HG03135 (cell line): ENCODE results near the gene GNAS.
"Not testable (repeated sequence)": the region's sequence is repeated elsewhere in the genome, so short reads cannot be mapped to it uniquely, and the experiment has no call there.

Experiments
- ATAC-seq: cut with Tn5 transposase; IDR thresholded peaks from one replicate; pipeline ENCODE4 v1.9.1; 2021; ENCODE audit warnings: mild to moderate bottlenecking, moderate library complexity; ENCODE audit not compliant: unreplicated experiment

GNAS gene

DNA sequence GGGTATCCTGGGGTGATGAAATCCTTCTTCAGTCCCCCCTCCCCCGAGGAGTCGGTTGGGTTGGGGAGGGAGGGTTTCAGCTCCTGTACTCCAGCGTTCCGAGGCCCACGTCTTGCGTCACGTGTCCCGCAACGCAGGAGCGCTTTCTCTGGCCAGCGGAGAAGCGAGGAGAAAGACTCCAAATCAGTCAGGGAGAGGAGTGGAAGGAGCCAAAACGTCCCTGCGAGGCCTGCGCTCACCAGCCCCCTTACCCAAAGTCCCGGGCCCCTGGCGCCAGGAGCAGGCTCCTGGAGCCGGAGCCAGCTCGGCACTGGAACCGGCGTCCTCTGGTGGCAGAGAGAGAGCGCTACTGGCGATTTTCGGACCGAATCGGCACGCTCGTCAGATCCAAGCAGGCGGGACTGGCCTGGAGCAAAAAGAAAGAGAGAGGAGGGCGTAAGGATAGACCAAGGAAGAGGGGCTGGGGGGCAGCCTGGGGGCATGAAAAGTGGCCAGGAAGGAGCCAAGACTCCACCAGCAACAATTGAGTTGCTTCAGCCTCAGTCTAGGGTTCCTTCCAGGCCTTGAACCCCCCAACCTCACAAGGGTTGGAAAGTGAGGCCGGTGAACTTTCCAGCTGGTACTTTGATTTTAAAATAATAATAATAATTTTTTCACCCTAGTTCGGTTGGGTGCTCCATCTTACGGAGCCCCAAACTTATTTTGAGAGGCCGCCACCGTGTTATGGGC is at the start of gene GNAS:
Gene GNAS (plus strand): TSS at position 174 of the 729 bp plus-strand sequence.
- no peak for ATAC-seq

DNA sequence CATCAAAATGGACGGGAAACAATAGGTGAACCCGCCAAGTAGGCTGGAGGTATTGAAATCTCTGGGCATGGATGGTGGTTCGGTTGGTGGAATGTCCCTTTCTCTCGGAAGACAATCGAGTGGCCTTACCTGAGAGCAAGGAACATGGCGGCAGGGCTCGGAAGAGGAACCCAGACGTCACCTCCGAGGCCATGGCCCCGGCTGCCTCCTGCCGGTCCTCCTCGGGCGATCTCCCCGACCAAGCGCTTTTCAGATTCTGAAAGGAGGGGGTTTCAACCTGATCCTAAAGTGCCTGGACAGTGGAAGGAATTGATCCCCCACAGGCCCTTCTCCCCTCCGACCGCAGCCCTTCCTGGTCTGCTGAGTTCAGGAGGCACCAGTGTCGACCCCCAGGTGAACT is 49.0 kb upstream of the GNAS start:
- ATAC-seq = no peak

- ATAC-seq = no peak
Observed at GRCh38 chr20:58807801-58808200, 44.7 kb upstream of the GNAS start.

GRCh38 chr20:58808271-58809046 is 44.1 kb upstream of the GNAS start:
- no peak for ATAC-seq

DNA sequence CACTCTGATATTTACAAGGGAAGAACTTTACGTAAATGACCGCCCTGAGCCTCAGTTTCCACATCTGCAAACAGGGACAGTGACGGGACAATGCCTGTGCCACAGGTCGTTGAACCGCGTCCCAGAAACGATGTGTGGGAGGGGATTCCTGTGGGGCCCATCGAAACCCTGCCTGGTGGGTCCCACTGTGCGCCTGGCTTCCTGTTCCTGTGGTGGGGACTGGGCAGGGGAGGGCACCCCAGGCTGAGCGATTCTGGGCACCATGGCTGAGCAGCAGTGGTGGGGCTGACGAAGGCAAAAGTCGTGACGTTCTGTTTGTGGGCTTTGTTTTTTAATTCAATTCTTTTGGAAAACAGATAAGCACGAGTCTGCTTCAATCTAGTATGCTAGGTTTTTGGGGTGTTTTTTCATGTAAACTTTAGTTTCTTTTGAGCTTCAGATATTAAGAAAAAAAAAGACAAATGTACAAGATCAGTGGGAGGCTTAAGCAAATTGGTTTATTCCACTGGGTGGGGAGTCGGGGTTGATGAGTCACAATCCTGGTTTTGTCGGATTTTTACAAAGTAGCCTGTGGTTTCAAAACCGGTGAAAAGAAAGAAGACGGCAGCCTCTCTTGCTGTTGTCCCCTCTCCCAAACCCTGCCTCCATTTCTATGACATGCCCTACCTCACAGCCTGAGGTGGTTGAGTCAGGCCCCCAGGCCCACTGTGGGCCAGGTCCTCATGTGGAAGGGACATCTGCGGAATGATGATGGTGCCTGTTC is 42.2 kb upstream of the GNAS start:
- ATAC-seq = no peak

DNA sequence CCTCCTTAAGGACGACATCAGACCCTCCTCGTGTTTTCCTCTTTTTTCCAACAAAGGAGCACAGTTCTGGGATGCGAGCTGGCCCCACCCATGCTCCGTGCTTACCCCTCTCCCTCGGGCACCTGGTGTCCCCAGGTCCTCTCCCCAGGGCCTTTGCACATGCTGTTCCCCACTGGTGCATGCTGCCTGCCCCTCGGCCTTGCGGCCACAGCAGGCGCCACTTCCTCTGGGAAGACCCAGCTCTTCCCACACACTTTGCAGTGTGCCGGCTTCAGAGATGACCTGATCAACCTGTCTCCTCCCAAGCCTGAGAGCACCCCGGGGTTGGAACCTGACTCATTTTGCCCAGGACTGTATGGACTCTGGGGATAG is 41.7 kb upstream of the GNAS start:
- ATAC-seq = no peak

- ATAC-seq = no peak
Observed at GRCh38 chr20:58811334-58811733, 41.2 kb upstream of the GNAS start.

DNA sequence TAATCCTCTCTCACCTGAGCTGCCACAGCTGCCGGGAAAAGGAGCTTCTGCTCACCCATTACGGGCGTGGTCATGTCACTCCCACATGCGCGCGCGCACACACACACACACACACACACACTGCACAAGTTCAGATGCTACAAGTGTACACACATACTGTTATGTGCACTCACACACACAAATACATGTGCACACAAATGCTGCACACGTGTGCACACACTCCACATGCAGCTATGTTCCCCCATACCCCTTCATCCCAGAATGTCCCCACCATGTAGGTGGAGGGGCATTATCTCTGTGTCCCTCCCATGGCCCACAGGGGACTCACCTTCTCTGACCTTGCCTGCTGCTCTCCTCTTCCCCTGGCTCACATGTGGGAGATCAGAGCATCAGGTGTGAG is 39.1 kb upstream of the GNAS start:
- no peak for ATAC-seq

DNA sequence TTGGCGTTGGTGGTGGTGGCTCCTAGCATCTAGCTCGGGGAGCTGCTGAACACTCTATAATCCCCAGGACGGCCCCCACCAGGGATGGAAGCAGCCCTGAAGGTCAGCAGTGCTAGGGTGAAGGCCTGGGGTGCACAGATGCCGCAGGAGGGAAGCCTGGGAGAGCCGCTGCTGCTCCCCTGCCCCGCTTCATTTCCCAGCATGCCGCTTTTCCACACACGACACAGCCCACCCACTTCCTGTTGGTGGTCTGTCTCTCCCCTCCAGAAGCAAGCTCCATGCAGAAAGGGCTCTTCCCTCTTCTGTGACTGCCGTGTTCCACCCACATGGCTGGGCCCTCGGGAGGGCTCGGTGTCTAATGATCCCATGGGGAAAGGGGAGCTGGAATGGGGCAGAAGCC is 37.1 kb upstream of the GNAS start:
- ATAC-seq = no peak

- ATAC-seq = no peak
Observed at GRCh38 chr20:58816051-58816450, 36.5 kb upstream of the GNAS start.

- ATAC-seq = no peak
Observed at GRCh38 chr20:58816957-58817651, 35.4 kb upstream of the GNAS start.

DNA sequence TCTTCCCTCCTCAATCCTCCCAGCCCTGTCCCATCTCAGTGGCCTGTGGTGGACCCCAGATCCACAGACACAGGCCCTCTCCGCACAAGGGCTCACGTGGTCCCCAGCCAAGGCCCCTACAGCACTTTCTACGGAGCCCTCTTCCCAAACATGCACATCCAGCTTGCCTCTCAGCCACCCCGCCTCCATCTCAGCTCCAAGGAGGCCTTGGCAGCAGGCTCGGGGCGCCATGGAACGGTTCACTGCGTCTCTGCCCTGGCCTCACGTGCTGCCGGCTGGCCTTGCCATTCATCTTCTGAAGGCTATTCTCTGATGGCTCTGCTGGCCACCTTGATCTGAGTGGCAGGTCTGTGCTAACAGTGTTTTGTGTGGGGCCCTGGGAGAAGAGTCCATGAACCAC is 34.8 kb upstream of the GNAS start:
- ATAC-seq = no peak

GRCh38 chr20:58818586-58819285 is 33.8 kb upstream of the GNAS start:
- ATAC-seq = no peak

GRCh38 chr20:58819921-58820320 is 32.6 kb upstream of the GNAS start:
- ATAC-seq = no peak

DNA sequence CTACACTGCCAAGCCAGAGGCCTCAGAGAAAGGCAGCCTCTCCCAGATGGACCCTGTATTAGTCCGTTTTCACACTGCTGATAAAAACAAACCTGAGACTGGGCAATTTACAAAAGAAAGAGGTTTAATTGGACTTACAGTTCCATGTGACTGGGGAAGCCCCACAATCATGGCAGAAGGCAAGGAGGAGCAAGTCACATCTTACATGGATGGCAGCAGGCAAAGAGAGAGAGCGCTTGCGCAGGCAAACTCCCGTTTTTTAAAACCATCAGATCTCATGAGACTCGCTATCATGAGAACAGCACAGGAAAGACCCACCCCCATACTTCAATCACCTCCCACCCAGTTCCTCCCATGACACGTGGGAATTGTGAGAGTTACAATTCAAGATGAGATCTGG is 32.0 kb upstream of the GNAS start:
- not testable (repeated sequence) for ATAC-seq

DNA sequence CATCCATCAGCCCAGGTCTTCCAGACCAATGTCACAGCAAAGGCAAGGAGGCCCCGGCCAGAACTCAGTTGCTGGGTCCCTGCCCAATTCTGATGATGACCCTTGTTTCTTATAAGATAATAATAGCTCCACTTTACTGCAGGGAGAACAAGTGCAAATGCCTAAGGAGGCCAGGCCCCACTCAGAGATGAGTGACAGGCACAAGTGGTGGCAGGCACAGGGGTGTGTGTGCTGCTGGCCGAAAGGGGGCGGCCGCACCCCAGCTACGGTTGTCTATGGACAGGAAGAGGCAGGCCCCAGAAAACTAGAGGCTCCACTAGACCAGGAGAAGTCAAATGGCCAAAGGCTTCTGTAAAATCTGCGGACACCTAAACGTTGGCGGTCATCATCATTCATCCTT is 30.4 kb upstream of the GNAS start:
- no peak for ATAC-seq

DNA sequence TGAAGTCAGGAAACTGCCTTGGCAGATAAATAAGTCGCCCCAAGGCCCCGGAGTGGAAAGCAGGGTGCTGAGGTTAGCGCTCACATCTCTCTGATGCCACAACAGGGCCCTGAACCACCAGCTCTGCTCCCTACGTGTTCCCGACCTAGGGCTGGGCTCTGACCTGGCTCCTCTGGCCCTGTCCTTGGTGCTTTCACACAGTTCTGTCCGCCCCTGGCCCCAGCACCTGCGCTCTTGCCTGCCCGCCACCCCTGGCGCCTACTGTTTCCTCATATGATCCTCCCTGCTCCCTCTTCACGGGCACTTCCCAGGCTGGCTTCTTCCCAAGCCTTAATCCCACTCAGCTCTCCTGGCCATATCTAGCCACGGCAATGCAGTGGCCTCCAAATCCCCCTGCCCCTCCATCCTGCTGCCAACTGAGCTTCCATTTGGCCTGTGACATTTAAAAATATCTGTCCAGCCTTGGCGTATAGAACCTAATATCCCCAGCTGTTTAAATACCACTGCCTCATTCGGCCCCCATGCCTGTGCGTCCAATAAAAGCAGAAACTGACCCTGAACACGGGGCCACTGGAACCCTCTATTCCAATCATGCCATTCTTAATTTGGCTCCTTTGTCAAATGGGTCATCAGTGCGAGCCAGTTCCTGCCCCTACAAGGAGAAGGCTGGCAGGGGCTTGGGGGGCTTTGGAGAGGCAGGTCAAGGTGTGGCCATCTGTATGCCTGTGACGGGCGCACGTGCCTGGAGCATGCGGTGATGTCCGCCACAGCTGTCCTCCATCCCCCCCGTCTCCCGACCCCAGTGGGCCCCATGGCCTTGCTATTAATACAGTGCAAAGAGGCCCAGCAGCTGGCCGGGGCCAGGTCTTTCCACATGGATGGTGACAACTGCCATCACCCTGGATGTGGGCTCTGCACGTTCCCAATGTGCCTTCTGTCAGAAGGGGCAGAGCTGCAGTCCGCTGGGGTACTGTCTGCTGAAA is 29.5 kb upstream of the GNAS start:
- no peak for ATAC-seq

DNA sequence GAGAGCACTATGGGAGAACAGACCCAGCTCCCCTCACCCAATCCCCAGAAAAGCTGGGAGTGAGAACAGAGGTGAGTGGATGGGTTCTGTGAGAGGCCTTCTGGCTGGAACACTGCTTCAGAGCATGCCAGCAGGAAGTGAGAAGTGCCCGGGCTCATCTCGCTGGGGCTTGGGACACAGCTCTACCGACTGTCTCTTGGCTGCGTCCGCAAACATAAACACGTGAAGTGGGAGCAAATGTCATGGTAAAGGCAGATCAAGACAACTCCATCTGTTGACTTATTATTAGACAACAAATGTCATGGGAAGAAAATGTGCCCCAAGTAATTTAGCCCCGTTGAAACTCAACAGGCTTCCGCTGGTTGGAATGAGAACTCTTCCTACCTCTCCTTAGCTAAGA is 27.7 kb upstream of the GNAS start:
- no peak for ATAC-seq

GRCh38 chr20:58825450-58825849 is 27.1 kb upstream of the GNAS start:
- ATAC-seq = no peak
